ENCODE measurements around the gene IRF5. TPM values are rescaled to one million over a fixed set of nuclear protein-coding genes. Genes with fewer than 3 reads are reported as not detected.

Gene IRF5
- total RNA-seq, 1 experiment from 2014 or later: 0.74 TPM

DNA sequence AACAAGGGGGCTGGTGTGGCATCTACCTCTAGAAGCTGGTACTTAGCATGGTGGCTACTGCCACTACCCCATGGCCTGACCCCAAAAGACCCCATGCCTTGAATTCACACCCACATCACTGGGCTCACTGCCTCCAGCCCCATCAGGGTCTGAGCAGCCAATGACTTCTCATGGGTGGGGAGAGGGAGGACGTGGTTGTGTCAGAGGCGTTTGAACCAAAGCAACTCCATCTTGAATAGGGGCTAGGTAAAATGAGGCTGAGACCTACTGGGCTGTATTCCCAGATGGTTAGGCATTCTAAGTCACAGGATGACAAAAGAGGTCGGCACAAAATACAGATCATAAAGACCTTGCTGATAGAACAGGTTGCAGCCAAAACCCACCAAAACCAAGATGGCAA is 42.4 kb upstream of the IRF5 start:
- no peak overlapping the region for H3K23ac ChIP-seq (ENCODE audit: insufficient read length, low read depth, low read length)

More for the DNA sequence above, 42.4 kb upstream of the IRF5 start:
- peaks cover 9% of the 10 kb centered on the region for H3K23me2 ChIP-seq (ENCODE audit: insufficient read length, low read depth, low read length, poor library complexity, severe bottlenecking)
- H3K4me1 ChIP-seq (ENCODE audit: insufficient read depth, low read length): no peaks in the 10 kb centered on the region
- H4K91ac ChIP-seq (ENCODE audit: insufficient read length, low read depth, low read length): no peak overlapping the region
- H2AFZ ChIP-seq (ENCODE audit: low read length): no peak overlapping the region
- H2BK15ac ChIP-seq (ENCODE audit: low read depth, low read length): no peak overlapping the region
- DNase-seq: no peak
- no peak overlapping the region for H3K4me2 ChIP-seq (ENCODE audit: insufficient read depth, insufficient read length, low read length)
- no peaks in the 10 kb centered on the region for H3K79me1 ChIP-seq (ENCODE audit: insufficient read depth, low read depth, low read length, poor library complexity, severe bottlenecking)
- Mint-ChIP-seq H3K27ac (no peak overlapping the region), H3K4me1 (peaks cover 2 to 3% of the 10 kb centered on the region in 2 experiments; a peak in 1 of 4 replicates), H3K36me3 (ENCODE audit: insufficient read depth in 1 of 3, low read depth in 3 of 3) (peaks cover 6 to 13% (median 10%) of the 10 kb centered on the region in 3 experiments), H3K4me3 (no peak overlapping the region), H3K27me3 (ENCODE audit: low read depth) (peaks cover 7% of the 10 kb centered on the region), H3K9me3 (peaks cover 3 to 6% of the 10 kb centered on the region in 2 experiments)
- no peak overlapping the region for H3K27ac ChIP-seq (ENCODE audit: insufficient read length, low read depth, low read length)
- no peak overlapping the region for H3K14ac ChIP-seq (ENCODE audit: insufficient read depth, low read length)
- peak overlapping the region; percentile 14 for H2BK20ac ChIP-seq (ENCODE audit: low read depth, low read length, poor library complexity, severe bottlenecking)
- no peaks in the 10 kb centered on the region for H3K79me2 ChIP-seq (ENCODE audit: insufficient read depth, low read length)
- H3T11ph ChIP-seq (ENCODE audit: low read length): no peak overlapping the region
- H2BK120ac ChIP-seq (ENCODE audit: low read depth, low read length, poor library complexity, severe bottlenecking): no peak overlapping the region
- no peak overlapping the region for H4K5ac ChIP-seq (ENCODE audit: insufficient read length, low read depth, low read length)
- no peaks in the 10 kb centered on the region for H3K27me3 ChIP-seq (ENCODE audit: insufficient read depth, low read length)
- H3K9me3 ChIP-seq (ENCODE audit: control insufficient read depth, low read depth, low read length): no peaks in the 10 kb centered on the region
- TF ChIP-seq, protein P1, sequence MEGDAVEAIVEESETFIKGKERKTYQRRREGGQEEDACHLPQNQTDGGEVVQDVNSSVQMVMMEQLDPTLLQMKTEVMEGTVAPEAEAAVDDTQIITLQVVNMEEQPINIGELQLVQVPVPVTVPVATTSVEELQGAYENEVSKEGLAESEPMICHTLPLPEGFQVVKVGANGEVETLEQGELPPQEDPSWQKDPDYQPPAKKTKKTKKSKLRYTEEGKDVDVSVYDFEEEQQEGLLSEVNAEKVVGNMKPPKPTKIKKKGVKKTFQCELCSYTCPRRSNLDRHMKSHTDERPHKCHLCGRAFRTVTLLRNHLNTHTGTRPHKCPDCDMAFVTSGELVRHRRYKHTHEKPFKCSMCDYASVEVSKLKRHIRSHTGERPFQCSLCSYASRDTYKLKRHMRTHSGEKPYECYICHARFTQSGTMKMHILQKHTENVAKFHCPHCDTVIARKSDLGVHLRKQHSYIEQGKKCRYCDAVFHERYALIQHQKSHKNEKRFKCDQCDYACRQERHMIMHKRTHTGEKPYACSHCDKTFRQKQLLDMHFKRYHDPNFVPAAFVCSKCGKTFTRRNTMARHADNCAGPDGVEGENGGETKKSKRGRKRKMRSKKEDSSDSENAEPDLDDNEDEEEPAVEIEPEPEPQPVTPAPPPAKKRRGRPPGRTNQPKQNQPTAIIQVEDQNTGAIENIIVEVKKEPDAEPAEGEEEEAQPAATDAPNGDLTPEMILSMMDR (conservative IDR thresholded peaks at IDR 0.05): no peak
- no peak overlapping the region for H4K8ac ChIP-seq (replicated peaks; ENCODE audit: insufficient read length, low read depth, low read length)
- H3K18ac ChIP-seq (ENCODE audit: insufficient read length, low read depth, low read length): no peak overlapping the region
- H2BK5ac ChIP-seq (ENCODE audit: insufficient read length, low read length): no peak overlapping the region
- no peak overlapping the region for H2BK12ac ChIP-seq (ENCODE audit: insufficient read length, low read depth, low read length)
- no peak overlapping the region for H3K4ac ChIP-seq (ENCODE audit: low read depth, low read length)
- WGBS (ENCODE audit: extremely low coverage, insufficient read length, low lambda C conversion rate): no CpG with 5 or more reads among the region's 3 CpGs
- H2AK5ac ChIP-seq (ENCODE audit: insufficient read length, low read length): no peak overlapping the region
- H4K20me1 ChIP-seq (ENCODE audit: control insufficient read depth, insufficient read depth, insufficient read length): no peaks in the 10 kb centered on the region
- H3K56ac ChIP-seq (ENCODE audit: insufficient read length, low read depth, low read length): no peak overlapping the region
- H3K9ac ChIP-seq (ENCODE audit: extremely low read depth, insufficient read length, low read length): no peak overlapping the region

Data from H9 (cell line).